GM18873 (cell line): ENCODE measurements around the gene PLA2G7.
"Not testable (repeated sequence)": the region's sequence is repeated elsewhere in the genome, so short reads cannot be mapped to it uniquely, and the experiment has no call there.

ENCODE experiments used
- ATAC-seq: cut with Tn5 transposase; IDR thresholded peaks from one replicate; pipeline ENCODE4 v1.9.1; 2021; ENCODE audit warnings: mild to moderate bottlenecking, moderate library complexity, moderate number of reproducible peaks; ENCODE audit not compliant: unreplicated experiment, low FRiP score

The PLA2G7 gene

DNA sequence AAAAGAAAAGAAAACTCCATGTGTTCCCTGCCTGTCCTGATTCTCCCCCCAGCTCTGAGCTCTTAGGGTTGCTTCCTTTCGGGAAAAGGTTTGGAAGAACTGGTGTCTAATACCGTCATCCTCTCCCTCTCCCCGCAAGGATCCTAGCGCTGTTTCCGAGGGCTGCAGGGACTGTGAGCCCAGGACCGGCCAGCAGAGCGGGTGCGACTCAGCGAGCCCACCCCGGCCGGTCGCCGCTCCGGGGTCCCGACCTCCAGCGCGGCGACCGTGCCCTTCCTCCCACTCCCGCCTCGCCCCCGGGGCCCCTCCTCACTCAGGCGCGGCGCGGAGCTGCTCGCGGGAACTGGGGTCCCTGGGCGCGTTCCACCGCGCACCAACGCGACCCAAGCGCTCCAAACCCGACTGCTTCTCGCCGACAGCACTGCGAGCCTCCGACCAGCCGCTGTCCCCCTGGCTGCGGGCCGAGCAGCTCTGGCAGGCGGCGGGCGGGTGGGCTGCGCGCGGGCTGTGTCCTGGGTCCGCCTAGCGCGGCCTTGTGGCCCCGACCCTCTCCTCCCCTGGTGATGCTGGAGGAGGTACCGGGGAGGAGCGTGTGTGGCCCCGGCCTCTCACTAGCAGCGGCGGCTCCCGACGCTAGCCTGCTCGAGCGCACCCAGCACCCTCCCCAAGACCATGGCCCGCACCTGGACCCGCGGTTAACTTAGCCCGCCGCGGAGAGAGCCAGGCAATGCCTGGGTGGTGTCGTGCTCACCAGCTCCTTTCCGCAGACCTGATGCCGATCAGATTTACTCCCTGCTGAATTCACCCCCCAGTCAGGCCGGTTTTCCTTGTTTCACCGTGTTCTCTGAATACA is at the start of gene PLA2G7:
TSS of gene PLA2G7 (minus strand) at position 509 of the 853 bp plus-strand sequence. CDS start 12,484 bp downstream, outside the sequence.
- no peak for ATAC-seq

GRCh38 chr6:46784535-46784934 is 49.4 kb upstream of the PLA2G7 start:
- no peak for ATAC-seq

DNA sequence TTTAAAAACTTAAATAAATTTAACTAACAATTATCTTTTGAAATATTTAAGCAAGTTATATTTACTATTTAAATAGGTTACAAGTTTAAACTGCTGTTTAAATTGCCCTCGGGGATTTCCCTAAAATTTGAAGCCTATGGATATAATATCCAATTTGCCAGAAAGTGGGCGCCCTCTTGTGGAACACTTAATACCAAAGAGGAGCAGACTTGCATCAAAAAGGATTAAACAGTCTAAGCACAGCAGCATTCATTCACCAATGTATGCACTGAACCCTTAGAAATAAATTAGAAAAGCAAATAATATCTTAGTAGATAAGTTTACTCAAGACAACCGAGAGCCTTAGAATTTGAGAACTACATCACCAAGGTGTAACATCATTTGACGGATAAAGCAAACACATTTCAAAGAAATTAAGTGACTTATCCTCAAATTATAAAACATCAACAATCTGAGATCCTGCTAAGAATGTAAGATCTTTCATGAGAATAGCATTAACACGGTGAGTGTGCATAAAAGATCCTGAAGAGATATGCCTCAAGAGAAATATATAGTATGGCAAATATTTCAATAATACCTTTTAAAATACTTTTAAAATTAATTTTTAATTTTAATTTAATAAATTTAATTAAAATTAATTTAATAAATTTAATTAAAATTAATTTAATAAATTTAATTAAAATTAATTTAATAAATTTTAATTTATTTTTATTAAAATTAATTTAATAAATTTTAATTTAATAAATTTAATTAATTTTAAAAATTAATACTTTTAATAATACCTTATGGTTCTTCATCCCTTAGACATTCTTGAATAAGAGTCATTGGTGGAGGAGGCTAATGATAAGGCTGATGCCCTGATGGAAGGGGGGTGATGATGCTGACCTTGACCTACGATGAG is 46.6 kb upstream of the PLA2G7 start:
- no peak for ATAC-seq

DNA sequence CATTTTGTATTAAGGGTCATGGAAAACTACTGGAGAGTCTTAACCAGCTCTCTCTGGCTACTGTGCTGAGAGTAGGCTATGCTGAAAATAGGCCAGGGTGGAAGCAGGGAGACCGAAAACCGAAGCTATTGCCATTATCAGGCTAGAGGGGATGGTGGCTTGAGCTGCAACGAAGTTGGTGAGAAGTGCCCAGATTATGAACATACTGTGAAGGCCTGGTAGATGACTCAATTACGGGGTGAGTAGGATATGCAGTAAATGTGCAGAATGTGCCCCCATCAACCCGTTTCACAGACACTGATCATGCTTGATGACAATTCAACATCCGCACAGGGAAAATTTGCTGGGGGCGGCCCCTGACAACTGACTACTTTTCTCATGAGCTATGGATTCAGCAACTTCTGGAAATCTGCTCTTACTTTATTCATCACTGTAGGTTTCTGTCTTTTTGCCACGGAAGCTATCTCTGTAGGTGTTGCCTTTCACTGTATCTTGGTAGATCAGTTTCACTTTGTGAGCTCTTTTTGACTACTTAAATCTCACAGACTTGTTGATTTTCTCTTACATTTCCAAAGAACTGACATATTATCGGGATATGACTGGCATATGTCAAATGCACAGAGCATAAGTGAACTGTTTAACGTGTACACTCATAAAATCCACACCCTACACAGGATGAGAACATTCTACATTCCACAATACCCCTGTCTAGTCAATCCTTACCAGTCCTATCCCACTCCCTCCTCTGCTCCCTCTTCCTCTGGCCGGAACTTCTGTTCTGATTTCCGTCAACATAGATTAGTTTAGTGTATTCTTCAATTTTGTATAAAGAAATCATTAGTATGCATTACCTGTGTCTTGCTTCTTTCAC is 42.5 kb upstream of the PLA2G7 start:
- no peak for ATAC-seq

GRCh38 chr6:46776070-46776712 is 41.0 kb upstream of the PLA2G7 start:
- ATAC-seq: no peak

GRCh38 chr6:46774736-46775135 is 39.6 kb upstream of the PLA2G7 start:
- ATAC-seq: not testable (repeated sequence)

GRCh38 chr6:46773201-46773855 is 38.2 kb upstream of the PLA2G7 start:
- ATAC-seq: no peak

DNA sequence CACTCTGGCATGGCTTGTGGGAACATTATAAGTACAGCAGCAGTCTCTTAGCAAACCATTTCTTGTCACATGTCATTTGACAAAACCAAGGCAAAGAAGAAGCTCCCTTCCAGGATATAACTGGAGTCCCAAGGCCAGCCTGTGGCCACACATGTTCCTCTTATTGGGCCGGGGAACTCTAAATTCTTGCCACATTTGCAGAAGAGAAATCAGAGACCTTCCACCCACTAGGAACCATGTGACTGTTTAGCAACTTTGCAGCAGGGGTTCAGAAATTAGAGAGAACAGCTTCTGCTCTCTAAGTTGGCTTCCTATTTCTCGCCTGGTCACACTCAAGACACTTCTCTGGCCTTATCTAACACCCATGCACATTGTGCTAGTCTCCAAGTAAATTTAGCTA is 37.6 kb upstream of the PLA2G7 start:
- no peak for ATAC-seq

DNA sequence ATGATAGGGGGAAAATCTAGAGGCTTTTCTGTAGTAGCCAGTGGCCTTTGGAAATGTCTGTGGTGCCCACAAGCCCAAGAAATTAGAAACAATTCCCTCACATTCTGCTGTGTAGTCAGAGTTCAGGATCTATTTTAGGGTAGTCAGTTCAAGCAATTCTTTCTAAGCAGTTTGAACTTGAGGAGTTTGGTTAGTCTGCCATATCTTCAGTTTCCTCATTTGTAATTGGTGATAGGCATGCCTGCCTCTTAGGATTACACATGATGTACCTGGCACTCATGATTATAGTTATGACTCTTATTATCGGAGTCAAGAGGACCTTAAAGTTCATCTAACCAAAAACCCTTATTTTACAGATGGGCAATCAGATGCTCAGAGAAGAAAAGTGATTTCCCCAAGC is 36.8 kb upstream of the PLA2G7 start:
- ATAC-seq: no peak

DNA sequence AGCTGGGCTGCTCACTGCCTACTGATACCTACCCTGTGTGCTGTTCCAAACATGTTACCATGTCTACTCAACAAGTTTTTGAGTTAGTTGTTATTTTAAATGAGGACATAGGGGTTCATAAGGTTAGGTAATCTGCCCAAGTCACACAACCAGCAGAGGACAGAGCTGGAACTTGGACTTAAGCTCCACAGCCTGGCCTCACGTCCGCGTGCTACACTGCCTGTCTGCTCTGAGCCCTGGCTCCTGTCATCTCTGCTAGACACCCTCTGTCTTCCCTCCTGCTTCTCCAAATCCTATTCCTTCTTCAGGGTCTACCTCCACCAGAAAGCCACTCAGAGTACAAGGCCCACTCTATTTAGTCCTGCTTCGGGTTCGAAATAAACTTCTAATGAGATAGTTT is 29.8 kb upstream of the PLA2G7 start:
- ATAC-seq: no peak

GRCh38 chr6:46764280-46764679 is 29.1 kb upstream of the PLA2G7 start:
- ATAC-seq: not testable (repeated sequence)

DNA sequence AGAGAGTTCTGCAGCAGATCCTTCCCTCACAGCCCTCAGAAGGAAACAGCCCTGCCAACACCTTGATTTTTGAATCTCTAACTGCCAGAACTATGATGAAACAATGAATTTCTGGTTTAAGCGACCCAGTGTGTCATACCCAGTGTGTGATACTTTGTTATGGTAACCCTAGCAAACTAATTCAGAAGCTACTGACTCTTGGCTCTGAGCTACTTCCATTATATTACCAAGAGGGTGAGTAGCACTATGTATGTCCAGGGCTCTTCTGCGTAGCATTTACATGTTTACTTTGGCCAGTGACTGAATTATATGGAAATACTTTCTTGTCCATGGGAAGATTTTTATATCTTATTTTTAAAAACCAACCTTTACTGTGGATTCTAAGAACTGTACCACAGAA is 28.3 kb upstream of the PLA2G7 start:
- no peak for ATAC-seq

DNA sequence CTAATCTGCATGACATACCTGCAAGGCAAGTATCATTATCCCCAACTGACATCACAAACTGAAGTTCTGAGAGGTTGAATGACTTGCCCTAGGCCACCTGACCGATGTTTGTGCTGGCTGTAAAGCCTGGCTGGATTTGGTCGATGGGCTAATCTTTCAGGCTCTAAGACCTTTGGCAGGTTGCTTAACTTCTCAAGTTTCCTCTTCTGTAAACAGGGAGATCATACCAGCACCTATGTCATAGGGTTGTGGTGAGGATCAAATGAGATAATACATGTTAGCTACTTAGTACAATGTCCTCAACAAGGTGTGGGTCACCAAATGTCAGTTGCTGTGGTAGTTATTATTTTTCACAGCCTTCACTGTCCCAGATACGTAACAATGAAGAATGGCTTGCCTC is 25.8 kb upstream of the PLA2G7 start:
- ATAC-seq: no peak

DNA sequence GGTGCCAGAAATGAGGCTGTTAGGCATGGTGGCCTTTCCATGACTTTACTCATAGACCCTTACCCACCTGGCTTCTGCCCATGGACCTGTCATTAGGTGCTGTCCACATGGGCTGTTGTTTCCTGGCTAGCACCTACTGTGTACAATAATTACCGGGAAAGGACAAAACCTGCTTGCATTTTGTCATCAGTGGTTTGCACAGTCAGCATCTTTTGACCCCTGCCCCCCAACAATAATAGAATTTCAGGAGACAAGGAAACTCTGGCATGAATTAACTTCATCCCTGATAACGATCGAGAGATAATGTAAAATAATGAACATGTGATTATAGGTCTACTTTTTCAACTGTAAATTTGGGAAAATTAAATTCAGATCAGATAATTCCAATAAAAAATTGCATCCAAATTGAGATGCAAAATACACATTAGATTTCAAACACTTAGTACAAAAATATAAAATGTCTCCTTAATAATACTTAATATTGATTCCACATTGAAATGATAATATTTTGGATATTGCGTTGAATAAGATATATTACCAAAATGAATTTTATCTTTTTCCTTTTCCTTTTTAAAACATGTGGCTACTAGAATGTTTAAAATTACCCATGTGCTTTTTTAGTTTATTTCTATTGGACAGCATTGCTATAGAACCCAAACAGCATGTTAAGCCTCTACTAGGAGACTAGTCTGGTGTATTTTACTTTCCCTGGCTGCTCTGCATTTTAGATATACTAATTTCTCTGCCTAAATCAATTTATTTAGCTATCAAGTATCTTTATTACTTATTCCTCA is 24.0 kb upstream of the PLA2G7 start:
- no peak for ATAC-seq

GRCh38 chr6:46757214-46757596 is 22.0 kb upstream of the PLA2G7 start:
- no peak for ATAC-seq

GRCh38 chr6:46756469-46757213 is 21.5 kb upstream of the PLA2G7 start:
- ATAC-seq: no peak

DNA sequence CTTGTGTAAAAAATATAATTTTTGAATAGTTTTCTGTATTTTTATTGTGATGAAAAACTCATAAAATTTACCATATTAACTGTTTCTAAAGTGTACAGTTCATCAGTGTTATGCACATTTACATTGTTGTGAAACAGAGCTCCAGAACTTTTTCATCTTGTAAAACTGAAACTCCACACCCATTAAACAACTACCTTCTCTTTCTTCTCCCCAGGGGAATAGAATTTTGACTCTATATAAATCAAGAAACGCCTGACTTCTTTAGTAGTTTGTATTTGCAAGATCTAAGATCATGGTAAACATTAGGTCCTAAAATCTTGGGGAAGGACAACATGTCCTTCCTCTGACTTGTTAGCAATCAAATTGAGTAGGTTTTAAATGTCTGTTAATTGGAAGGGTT is 20.7 kb upstream of the PLA2G7 start:
- no peak for ATAC-seq

GRCh38 chr6:46751658-46752057 is 16.5 kb upstream of the PLA2G7 start:
- ATAC-seq: no peak
